ENCODE measurements around the gene COMT. TPM values are rescaled to one million over a fixed set of nuclear protein-coding genes. Genes with fewer than 3 reads are reported as not detected.

The COMT gene
- total RNA-seq, 6 experiments from 2014 or later = 215 to 306 (median 234) TPM

GRCh38 chr22:20000246-20001081 lies 58.9 kb downstream of the COMT start:
- Mint-ChIP-seq H3K36me3 (ENCODE audit: low read depth) (peaks cover 18% of the 10 kb centered on the region), H3K4me1 (ENCODE audit: low read depth) (no peaks in the 10 kb centered on the region), H3K27ac (no peak overlapping the region), H3K9me3 (peaks cover 24% of the 10 kb centered on the region), H3K27me3 (ENCODE audit: insufficient read depth) (peaks cover 18% of the 10 kb centered on the region), H3K4me3 (no peak overlapping the region)
- no peak for DNase-seq
- no peak for TF ChIP-seq CTCF (IDR thresholded peaks at IDR 0.05)

GRCh38 chr22:20001082-20001638 lies 59.6 kb downstream of the COMT start:
- no peak overlapping the region for H3K4me3 Mint-ChIP-seq
- H3K36me3 Mint-ChIP-seq (ENCODE audit: low read depth) = peaks cover 18% of the 10 kb centered on the region
- TF ChIP-seq CTCF (IDR thresholded peaks at IDR 0.05) = no peak
- no peaks in the 10 kb centered on the region for H3K4me1 Mint-ChIP-seq (ENCODE audit: low read depth)
- no peak overlapping the region for H3K27ac Mint-ChIP-seq
- peaks cover 24% of the 10 kb centered on the region for H3K9me3 Mint-ChIP-seq
- DNase-seq = no peak
- H3K27me3 Mint-ChIP-seq (ENCODE audit: insufficient read depth) = peaks cover 18% of the 10 kb centered on the region

- H3K27me3 Mint-ChIP-seq (ENCODE audit: insufficient read depth) = peaks cover 18% of the 10 kb centered on the region
- no peak overlapping the region for H3K4me3 Mint-ChIP-seq
- DNase-seq = no peak
- no peak overlapping the region for H3K27ac Mint-ChIP-seq
- H3K9me3 Mint-ChIP-seq = peaks cover 24% of the 10 kb centered on the region
- H3K4me1 Mint-ChIP-seq (ENCODE audit: low read depth) = no peaks in the 10 kb centered on the region
- no peak for TF ChIP-seq CTCF (IDR thresholded peaks at IDR 0.05)
- peaks cover 18% of the 10 kb centered on the region for H3K36me3 Mint-ChIP-seq (ENCODE audit: low read depth)
Measured at GRCh38 chr22:20002128-20002527, 60.6 kb downstream of the COMT start.

GRCh38 chr22:20002636-20003035 lies 61.1 kb downstream of the COMT start:
- Mint-ChIP-seq H3K27ac (no peak overlapping the region), H3K4me3 (no peak overlapping the region), H3K27me3 (ENCODE audit: insufficient read depth) (peaks cover 18% of the 10 kb centered on the region), H3K4me1 (ENCODE audit: low read depth) (no peaks in the 10 kb centered on the region), H3K9me3 (peaks cover 24% of the 10 kb centered on the region), H3K36me3 (ENCODE audit: low read depth) (peaks cover 18% of the 10 kb centered on the region)
- no peak for DNase-seq
- no peak for TF ChIP-seq CTCF (IDR thresholded peaks at IDR 0.05)

- H3K9me3 Mint-ChIP-seq = peaks cover 24% of the 10 kb centered on the region
- no peaks in the 10 kb centered on the region for H3K4me1 Mint-ChIP-seq (ENCODE audit: low read depth)
- no peak for TF ChIP-seq CTCF (IDR thresholded peaks at IDR 0.05)
- H3K27ac Mint-ChIP-seq = no peak overlapping the region
- peaks cover 21% of the 10 kb centered on the region for H3K27me3 Mint-ChIP-seq (ENCODE audit: insufficient read depth)
- no peak overlapping the region for H3K4me3 Mint-ChIP-seq
- no peak for DNase-seq
- peaks cover 18% of the 10 kb centered on the region for H3K36me3 Mint-ChIP-seq (ENCODE audit: low read depth)
Measured at GRCh38 chr22:20003304-20003703, 61.7 kb downstream of the COMT start.
